A673 (cell line): ENCODE measurements around the gene ARID3B. TPM values are rescaled to one million over a fixed set of nuclear protein-coding genes. Genes with fewer than 3 reads are reported as not detected.

Experiments used
- BruUV-seq: library from RNA; stranded (reverse); fragments of 400-500 nt; replicated peaks from 2 replicates; lab custom pipeline; 2021; lab: Mats Ljungman, UMichigan
- CTCF ChIA-PET: fragments of 300-600 bp; sonication (Branson Sonifier 250); formaldehyde crosslinking; loops from one replicate; lab custom pipeline; 2022; ENCODE audit warnings: antibody characterized with exemption; lab: Charles Lee
- POLR2A ChIA-PET: fragments of 300-600 bp; sonication (Branson Sonifier 250); formaldehyde crosslinking; loops from one replicate; lab custom pipeline; 2022; ENCODE audit warnings: antibody characterized with exemption; ENCODE audit not compliant: low non-redundant PET; lab: Charles Lee
- DNase-seq: peaks from one replicate; pipeline ENCODE4 v3.0.0-alpha.2; 2015; ENCODE audit warnings: low spot score
- H3K27ac ChIP-seq: fragments of 200-600 bp; sonication (generic); 2 replicates; pipeline ENCODE4 v1.5.1; 2016; ENCODE audit warnings: mixed run types, low read depth, mild to moderate bottlenecking, mixed read lengths, antibody characterized with exemption, low read length; ENCODE audit not compliant: poor library complexity, severe bottlenecking
- H3K27me3 ChIP-seq: fragments of 200-600 bp; sonication (generic); replicated peaks from 2 replicates; pipeline ENCODE4 v1.6.1; 2017; ENCODE audit warnings: mixed run types, low read depth, mild to moderate bottlenecking, mixed read lengths, antibody characterized with exemption, low read length; ENCODE audit not compliant: insufficient read depth, poor library complexity
- H3K36me3 ChIP-seq: fragments of 200-600 bp; sonication (generic); 2 replicates; pipeline ENCODE4 v1.6.1; 2016; ENCODE audit warnings: mixed run types, mild to moderate bottlenecking, mixed read lengths, antibody characterized with exemption, low read length; ENCODE audit not compliant: insufficient read depth, poor library complexity, severe bottlenecking
- H3K4me1 ChIP-seq: fragments of 200-600 bp; sonication (generic); 2 replicates; pipeline ENCODE4 v1.6.1; 2017; ENCODE audit warnings: mixed run types, mild to moderate bottlenecking, mixed read lengths, antibody characterized with exemption, low read length; ENCODE audit not compliant: insufficient read depth, poor library complexity, severe bottlenecking
- H3K4me3 ChIP-seq: fragments of 200-600 bp; sonication (generic); 2 replicates; pipeline ENCODE4 v1.5.1; 2016; ENCODE audit warnings: low read depth, mixed run types, mild to moderate bottlenecking, mixed read lengths, low read length; ENCODE audit not compliant: poor library complexity, severe bottlenecking
- H3K9me3 ChIP-seq: fragments of 200-600 bp; sonication (generic); 2 replicates; pipeline ENCODE4 v1.6.1; 2016; ENCODE audit warnings: mixed run types, low read depth, mild to moderate bottlenecking, mixed read lengths, antibody characterized with exemption, low read length; ENCODE audit not compliant: poor library complexity, severe bottlenecking
- CTCF ChIP-seq: fragments of 300-800, 200-600 bp; sonication (generic); conservative IDR thresholded peaks from 2 replicates; pipeline ENCODE4 v1.5.1; 2017; ENCODE audit warnings: low read depth, mild to moderate bottlenecking, antibody characterized with exemption, low read length, moderate library complexity, mixed read lengths
- EZH2 ChIP-seq: fragments of 200-600 bp; sonication (generic); IDR thresholded peaks from 2 replicates; pipeline ENCODE4 v1.6.1; 2017; ENCODE audit warnings: borderline replicate concordance, low read depth, mild to moderate bottlenecking, mixed read lengths, antibody characterized with exemption, low read length; ENCODE audit not compliant: poor library complexity, severe bottlenecking
- intact Hi-C: fragments of 100-400 bp; cut with micrococcal nuclease; formaldehyde crosslinking; loops from one replicate; pipeline ENCODE4 v1.10.0; 2022; ENCODE audit not compliant: unreplicated experiment
- total RNA-seq: library from RNA; stranded (reverse); gene quantifications from 2 replicates; pipeline ENCODE4 v1.2.3, GENCODE V29; 2021

ARID3B gene
- total RNA-seq, 1 experiment from 2014 or later, result 18.3 TPM

GRCh38 chr15:74624020-74624602 is 83.1 kb downstream of the ARID3B start:
- no peak for TF ChIP-seq CTCF
- TF ChIP-seq EZH2, result no peak
- Histone ChIP-seq H3K9me3 (no peaks in the 10 kb centered on the region), H3K27ac (no peak overlapping the region), H3K36me3 (peaks cover 98% of the 10 kb centered on the region), H3K4me1 (no peaks in the 10 kb centered on the region), H3K4me3 (no peak overlapping the region), H3K27me3 (no peaks in the 10 kb centered on the region)
- ChIA-PET POLR2A (no interaction called here), CTCF (no interaction called here)
- DNase-seq, result no peak
- intact Hi-C loops, result no loop called here
- no TSS peak for BruUV-seq

- Histone ChIP-seq H3K4me1 (no peaks in the 10 kb centered on the region), H3K9me3 (no peaks in the 10 kb centered on the region), H3K36me3 (peaks cover 97% of the 10 kb centered on the region), H3K27ac (no peak overlapping the region), H3K4me3 (no peak overlapping the region), H3K27me3 (no peaks in the 10 kb centered on the region)
- TF ChIP-seq CTCF (no peak), EZH2 (no peak)
- DNase-seq, result no peak
- intact Hi-C loops, result no loop called here
- ChIA-PET POLR2A (no interaction called here), CTCF (interaction anchor here (0.7 kb wide), 1 partner anchor 155 kb away, joined by 3 read pairs; no protein-coding TSS in a partner anchor)
- BruUV-seq, result no TSS peak
Measured at GRCh38 chr15:74625693-74626092, 84.7 kb downstream of the ARID3B start.

- CTCF ChIA-PET, result no interaction called here
Measured at GRCh38 chr15:74626336-74626735, 85.3 kb downstream of the ARID3B start.

More at GRCh38 chr15:74626336-74626735, 85.3 kb downstream of the ARID3B start:
- Histone ChIP-seq H3K27ac (no peak overlapping the region), H3K27me3 (no peaks in the 10 kb centered on the region), H3K9me3 (no peaks in the 10 kb centered on the region), H3K36me3 (peaks cover 96% of the 10 kb centered on the region), H3K4me1 (no peaks in the 10 kb centered on the region), H3K4me3 (no peak overlapping the region)
- no TSS peak for BruUV-seq
- no peak for DNase-seq
- intact Hi-C loops, result no loop called here
- TF ChIP-seq EZH2 (no peak), CTCF (no peak)
- POLR2A ChIA-PET, result no interaction called here
